Caco-2 (cell line): ENCODE results near the gene KRAS. TPM values are rescaled to one million over a fixed set of nuclear protein-coding genes. Genes with fewer than 3 reads are reported as not detected.

Experiments
- Bru-seq: library from RNA; stranded (reverse); fragments of 400-500 nt; gene quantifications from one replicate; lab custom pipeline; 2021; lab: Mats Ljungman, UMichigan
- BruChase-seq, 2 experiments: library from RNA; stranded (reverse); fragments of 400-500 nt; gene quantifications; one replicate each; lab custom pipeline; 2021; lab: Mats Ljungman, UMichigan
- BruUV-seq: library from RNA; stranded (reverse); fragments of 400-500 nt; replicated peaks from 2 replicates; lab custom pipeline; 2021; lab: Mats Ljungman, UMichigan
- CTCF ChIA-PET: fragments of 300-600 bp; sonication (Branson Sonifier 250); formaldehyde crosslinking; loops from one replicate; lab custom pipeline; 2022; ENCODE audit warnings: antibody characterized with exemption; lab: Charles Lee
- POLR2A ChIA-PET: fragments of 300-600 bp; sonication (Branson Sonifier 250); formaldehyde crosslinking; loops from one replicate; lab custom pipeline; 2022; ENCODE audit warnings: antibody characterized with exemption; lab: Charles Lee
- DNase-seq, 2 experiments: peaks; one replicate each; pipeline versions ENCODE4 v3.0.0 to v3.0.0-alpha.2; 2020 to 2022
- H3K27me3 ChIP-seq: replicated peaks from 2 replicates; pipeline ENCODE4 v1.6.0; 2011; ENCODE audit warnings: low read length; ENCODE audit not compliant: control insufficient read depth, insufficient read depth
- H3K36me3 ChIP-seq: 2 replicates; pipeline ENCODE4 v1.5.1; 2011; ENCODE audit warnings: low read length; ENCODE audit not compliant: control insufficient read depth, insufficient read depth
- H3K4me1 ChIP-seq: fragments of 250-450 bp; sonication (Bioruptor Pico); 2 replicates; pipeline ENCODE4 v1.5.1; 2020; ENCODE audit warnings: mild to moderate bottlenecking
- H3K4me3 ChIP-seq: 2 replicates; pipeline ENCODE4 v1.5.1; 2011; ENCODE audit warnings: low read depth, mild to moderate bottlenecking, control low read depth, low read length
- H3K9me3 ChIP-seq: fragments of 250-450 bp; sonication (Bioruptor Pico); 2 replicates; pipeline ENCODE4 v1.5.1; 2020; ENCODE audit warnings: mild to moderate bottlenecking, moderate library complexity
- H3K27ac Mint-ChIP-seq: one replicate; pipeline ENCODE4 v1.8.0; 2022; ENCODE audit warnings: mixed read lengths; ENCODE audit not compliant: unreplicated experiment
- H3K27me3 Mint-ChIP-seq: one replicate; pipeline ENCODE4 v1.8.0; 2022; ENCODE audit warnings: mixed read lengths; ENCODE audit not compliant: insufficient read depth, unreplicated experiment
- H3K36me3 Mint-ChIP-seq: one replicate; pipeline ENCODE4 v1.8.0; 2022; ENCODE audit warnings: mild to moderate bottlenecking, mixed read lengths; ENCODE audit not compliant: insufficient read depth, unreplicated experiment
- H3K4me1 Mint-ChIP-seq: one replicate; pipeline ENCODE4 v1.8.0; 2022; ENCODE audit warnings: low read depth, mixed read lengths; ENCODE audit not compliant: unreplicated experiment
- H3K4me3 Mint-ChIP-seq: one replicate; pipeline ENCODE4 v1.8.0; 2022; ENCODE audit warnings: mild to moderate bottlenecking, moderate library complexity, mixed read lengths; ENCODE audit not compliant: unreplicated experiment
- H3K9me3 Mint-ChIP-seq: one replicate; pipeline ENCODE4 v1.8.0; 2022; ENCODE audit warnings: mixed read lengths; ENCODE audit not compliant: unreplicated experiment
- intact Hi-C: fragments of 100-400 bp; cut with micrococcal nuclease; formaldehyde crosslinking; loops from one replicate; pipeline ENCODE4 v1.10.0; 2022; ENCODE audit not compliant: unreplicated experiment
- long read RNA-seq: library from polyadenylated mRNA; stranded (forward); transcript quantifications from one replicate; pipeline ENCODE4 v2.0.0, GENCODE V29; 2022
- total RNA-seq: library from RNA; stranded (reverse); gene quantifications from 2 replicates; pipeline ENCODE4 v1.2.3, GENCODE V29; 2022
- TF ChIP-seq, protein P1 (sequence below), 2 experiments: fragments of 200-600 bp in 1 of 2; IDR thresholded peaks; 1 replicate in 1 of 2; 2 replicates in 1 of 2; pipeline versions ENCODE4 v1.5.1 to v1.8.0; 2011 to 2022; ENCODE audit warnings: antibody characterized with exemption in 1 of 2, control low read depth in 1 of 2, inconsistent platforms in 1 of 2, low read depth in 1 of 2, low read length in 1 of 2, mild to moderate bottlenecking in 1 of 2, moderate library complexity in 1 of 2; ENCODE audit not compliant: insufficient read depth in 1 of 2, severe bottlenecking in 1 of 2, unreplicated experiment in 1 of 2

Gene KRAS
- total RNA-seq, result 162 and 179 TPM in 2 replicates
- Bru-seq, nascent RNA, result percentile 99 among the genes with signal in this experiment
- percentile 99 among the genes with signal in this experiment for BruChase-seq, experiment 1, labeled RNA remaining after a 2-hour chase
- BruChase-seq, experiment 2, labeled RNA remaining after a 6-hour chase, result percentile 99 among the genes with signal in this experiment
- long read RNA-seq, full-length matches to known transcripts, result 156 of 199 reads
- long read RNA-seq, partial matches to known transcripts, result 3 of 199 reads
- long read RNA-seq, other reads (novel, unspliced or antisense), result 40 of 199 reads

DNA sequence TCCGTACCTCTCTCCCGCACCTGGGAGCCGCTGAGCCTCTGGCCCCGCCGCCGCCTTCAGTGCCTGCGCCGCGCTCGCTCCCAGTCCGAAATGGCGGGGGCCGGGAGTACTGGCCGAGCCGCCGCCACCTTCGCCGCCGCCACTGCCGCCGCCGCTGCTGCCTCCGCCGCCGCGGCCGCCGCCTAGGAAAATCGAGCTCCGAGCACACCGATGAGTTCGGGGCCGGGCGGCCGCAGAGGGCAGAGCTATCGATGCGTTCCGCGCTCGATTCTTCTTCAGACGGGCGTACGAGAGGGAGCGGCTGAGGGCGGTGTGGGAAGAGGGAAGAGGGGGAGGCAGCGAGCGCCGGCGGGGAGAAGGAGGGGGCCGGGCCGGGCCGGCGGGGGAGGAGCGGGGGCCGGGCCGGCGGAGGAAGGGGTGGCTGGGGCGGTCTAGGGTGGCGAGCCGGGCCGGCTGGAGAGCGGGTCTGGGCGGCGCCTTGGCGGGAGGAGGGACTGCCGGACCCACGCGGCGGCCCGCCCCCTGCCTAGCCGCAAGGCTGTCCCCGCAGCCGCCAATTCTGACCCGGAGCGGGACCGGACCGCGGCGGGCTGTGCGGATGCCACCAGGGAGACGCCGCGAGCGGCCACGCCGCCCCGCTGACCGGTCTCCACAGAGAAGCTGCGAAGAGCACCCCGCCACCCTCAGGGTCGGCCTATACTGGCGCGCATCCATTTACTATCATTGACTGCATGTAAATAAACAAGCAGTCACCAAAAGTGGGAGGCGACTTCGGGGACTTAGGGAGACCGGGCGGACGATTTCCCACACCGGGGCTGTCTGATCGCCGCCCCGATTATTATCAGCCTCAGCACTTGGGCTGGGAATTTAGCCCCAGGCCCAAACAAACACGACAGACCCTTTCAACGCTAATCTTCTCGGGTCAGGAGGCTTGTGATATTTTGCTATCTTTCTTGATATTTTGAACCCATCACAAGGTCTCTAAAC, at the start of gene KRAS:
KRAS (minus strand) TSS at position 186 of the 987 bp plus-strand sequence.
- ChIA-PET POLR2A (interaction anchor here (0.5 to 1.9 kb wide), 8 partner anchors 8 to 1772 kb away, joined by 3 to 9 read pairs (median 4); partner anchors contain the start of gene MED21), CTCF (interaction anchor here (0.6 to 1.0 kb wide), 5 partner anchors 10 to 133 kb away, joined by 3 to 6 read pairs (median 3); no protein-coding TSS in a partner anchor)
- Histone ChIP-seq H3K27me3 (no peaks in the 10 kb centered on the region), H3K4me1 (peaks cover 47% of the 10 kb centered on the region), H3K9me3 (peaks cover 20% of the 10 kb centered on the region), H3K4me3 (peak within 1 kb of the TSS; percentile 78), H3K36me3 (no peaks in the 10 kb centered on the region)
- intact Hi-C loops, result loop anchor here (1.0 kb wide), 1 partner anchor 133 kb away; no protein-coding TSS in a partner anchor
- Mint-ChIP-seq H3K27me3 (no peaks in the 10 kb centered on the region), H3K4me3 (peak within 1 kb of the TSS; percentile 98), H3K27ac (peak within 1 kb of the TSS; percentile 79), H3K9me3 (peaks cover 21% of the 10 kb centered on the region), H3K4me1 (peaks cover 63% of the 10 kb centered on the region), H3K36me3 (peaks cover 65% of the 10 kb centered on the region)
- BruUV-seq, result TSS peak; percentile 84
- DNase-seq, result peak; percentile 99
- TF ChIP-seq, protein P1, sequence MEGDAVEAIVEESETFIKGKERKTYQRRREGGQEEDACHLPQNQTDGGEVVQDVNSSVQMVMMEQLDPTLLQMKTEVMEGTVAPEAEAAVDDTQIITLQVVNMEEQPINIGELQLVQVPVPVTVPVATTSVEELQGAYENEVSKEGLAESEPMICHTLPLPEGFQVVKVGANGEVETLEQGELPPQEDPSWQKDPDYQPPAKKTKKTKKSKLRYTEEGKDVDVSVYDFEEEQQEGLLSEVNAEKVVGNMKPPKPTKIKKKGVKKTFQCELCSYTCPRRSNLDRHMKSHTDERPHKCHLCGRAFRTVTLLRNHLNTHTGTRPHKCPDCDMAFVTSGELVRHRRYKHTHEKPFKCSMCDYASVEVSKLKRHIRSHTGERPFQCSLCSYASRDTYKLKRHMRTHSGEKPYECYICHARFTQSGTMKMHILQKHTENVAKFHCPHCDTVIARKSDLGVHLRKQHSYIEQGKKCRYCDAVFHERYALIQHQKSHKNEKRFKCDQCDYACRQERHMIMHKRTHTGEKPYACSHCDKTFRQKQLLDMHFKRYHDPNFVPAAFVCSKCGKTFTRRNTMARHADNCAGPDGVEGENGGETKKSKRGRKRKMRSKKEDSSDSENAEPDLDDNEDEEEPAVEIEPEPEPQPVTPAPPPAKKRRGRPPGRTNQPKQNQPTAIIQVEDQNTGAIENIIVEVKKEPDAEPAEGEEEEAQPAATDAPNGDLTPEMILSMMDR (IDR thresholded peaks at IDR 0.05; ENCODE audit: insufficient read depth in 1 of 2, low read depth in 1 of 2, low read length in 1 of 2, severe bottlenecking in 1 of 2, unreplicated experiment in 1 of 2), result no peak

DNA sequence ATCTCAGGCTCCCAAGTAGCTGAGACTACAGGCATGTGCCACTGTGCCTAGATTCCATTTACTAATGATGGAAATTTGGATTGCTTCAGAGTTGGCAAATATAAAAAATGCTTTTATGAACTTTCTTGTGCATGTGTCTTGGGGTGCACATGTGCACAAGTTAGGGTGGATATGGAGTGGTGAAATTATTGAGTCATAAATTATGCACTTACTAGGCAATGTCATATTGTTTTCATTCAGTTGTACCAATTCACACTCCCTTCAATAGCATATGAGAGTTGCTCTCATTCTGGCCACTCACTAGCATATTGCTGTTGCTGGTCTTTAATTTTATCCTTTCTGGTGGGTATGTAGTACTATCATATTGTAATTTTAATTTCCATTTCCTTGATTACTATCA, 45.7 kb upstream of the KRAS start:
- Mint-ChIP-seq H3K27me3 (no peaks in the 10 kb centered on the region), H3K27ac (no peak overlapping the region), H3K36me3 (no peaks in the 10 kb centered on the region), H3K4me1 (no peaks in the 10 kb centered on the region), H3K4me3 (no peak overlapping the region), H3K9me3 (no peaks in the 10 kb centered on the region)
- H3K4me1 ChIP-seq, result no peaks in the 10 kb centered on the region
- no TSS peak for BruUV-seq
- no peak overlapping the region for H3K4me3 ChIP-seq
- ChIA-PET CTCF (no interaction called here), POLR2A (no interaction called here)
- intact Hi-C loops, result no loop called here
- no peaks in the 10 kb centered on the region for H3K36me3 ChIP-seq
- H3K9me3 ChIP-seq, result no peaks in the 10 kb centered on the region
- TF ChIP-seq, protein P1 (IDR thresholded peaks at IDR 0.05; ENCODE audit: insufficient read depth in 1 of 2, low read depth in 1 of 2, low read length in 1 of 2, severe bottlenecking in 1 of 2, unreplicated experiment in 1 of 2), result no peak
- DNase-seq, result no peak
- no peaks in the 10 kb centered on the region for H3K27me3 ChIP-seq

DNA sequence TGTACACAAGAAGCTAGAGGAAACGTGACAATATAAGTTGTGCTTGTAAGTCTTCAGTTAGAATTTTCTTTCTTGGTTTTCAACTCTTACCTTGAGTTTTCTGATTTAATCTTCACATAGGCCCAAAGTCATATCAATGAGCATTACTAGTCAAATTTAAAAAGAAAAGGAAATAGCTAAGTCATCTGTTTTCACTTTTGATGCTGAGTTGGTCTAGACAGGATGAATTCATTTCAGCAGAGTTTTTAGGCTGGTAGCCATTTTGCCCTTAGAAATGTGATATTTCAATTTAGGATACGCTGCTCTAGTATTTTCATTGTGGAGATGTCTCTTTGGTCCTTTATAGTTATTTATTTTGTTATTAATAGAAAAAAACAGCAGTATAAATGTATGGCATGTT, 44.6 kb upstream of the KRAS start:
- CTCF ChIA-PET, result no interaction called here
- no peaks in the 10 kb centered on the region for H3K9me3 Mint-ChIP-seq
- H3K36me3 Mint-ChIP-seq, result no peaks in the 10 kb centered on the region
- TF ChIP-seq, protein P1 (IDR thresholded peaks at IDR 0.05; ENCODE audit: insufficient read depth in 1 of 2, low read depth in 1 of 2, low read length in 1 of 2, severe bottlenecking in 1 of 2, unreplicated experiment in 1 of 2), result no peak
- no TSS peak for BruUV-seq
- H3K4me1 Mint-ChIP-seq, result no peaks in the 10 kb centered on the region
- Histone ChIP-seq H3K4me1 (no peaks in the 10 kb centered on the region), H3K27me3 (no peaks in the 10 kb centered on the region), H3K9me3 (no peaks in the 10 kb centered on the region), H3K36me3 (no peaks in the 10 kb centered on the region), H3K4me3 (no peak overlapping the region)
- H3K27me3 Mint-ChIP-seq, result no peaks in the 10 kb centered on the region
- no peak overlapping the region for H3K4me3 Mint-ChIP-seq
- intact Hi-C loops, result no loop called here
- POLR2A ChIA-PET, result no interaction called here
- DNase-seq, result no peak
- H3K27ac Mint-ChIP-seq, result no peak overlapping the region
